Measurements from ENCODE around the gene RETREG2.
A peak's percentile ranks its signal among the peaks of the same experiment; 100 is the strongest.

The RETREG2 gene

GRCh38 chr2:219161097-219161496 lies 17.0 kb upstream of the RETREG2 start:
- Mint-ChIP-seq H3K9me3 (ENCODE audit: low read depth) (no peaks in the 10 kb centered on the region), H3K27me3 (no peaks in the 10 kb centered on the region), H3K27ac (peak overlapping the region; percentile 96), H3K4me3 (peak overlapping the region; percentile 91), H3K4me1 (ENCODE audit: low read depth) (peaks cover 13% of the 10 kb centered on the region), H3K36me3 (peaks cover 8% of the 10 kb centered on the region)

- peaks cover 13% of the 10 kb centered on the region for H3K4me1 Mint-ChIP-seq (ENCODE audit: low read depth)
- H3K4me3 Mint-ChIP-seq, result no peak overlapping the region
- H3K9me3 Mint-ChIP-seq (ENCODE audit: low read depth), result no peaks in the 10 kb centered on the region
- no peaks in the 10 kb centered on the region for H3K27me3 Mint-ChIP-seq
- peak overlapping the region; percentile 54 for H3K27ac Mint-ChIP-seq
- H3K36me3 Mint-ChIP-seq, result peaks cover 2% of the 10 kb centered on the region
Measured at GRCh38 chr2:219163156-219163555, 14.9 kb upstream of the RETREG2 start.

- Mint-ChIP-seq H3K27ac (no peak overlapping the region), H3K27me3 (no peaks in the 10 kb centered on the region), H3K36me3 (peaks cover 2% of the 10 kb centered on the region), H3K4me1 (ENCODE audit: low read depth) (peaks cover 7% of the 10 kb centered on the region), H3K4me3 (no peak overlapping the region), H3K9me3 (ENCODE audit: low read depth) (no peaks in the 10 kb centered on the region)
Measured at GRCh38 chr2:219165058-219165911, 12.8 kb upstream of the RETREG2 start.

GRCh38 chr2:219167997-219168396 lies 10.1 kb upstream of the RETREG2 start:
- H3K4me3 Mint-ChIP-seq, result no peak overlapping the region
- no peaks in the 10 kb centered on the region for H3K9me3 Mint-ChIP-seq (ENCODE audit: low read depth)
- peaks cover 8% of the 10 kb centered on the region for H3K4me1 Mint-ChIP-seq (ENCODE audit: low read depth)
- no peaks in the 10 kb centered on the region for H3K27me3 Mint-ChIP-seq
- no peak overlapping the region for H3K27ac Mint-ChIP-seq
- peaks cover under 1% of the 10 kb centered on the region for H3K36me3 Mint-ChIP-seq

GRCh38 chr2:219168526-219168925 lies 9.5 kb upstream of the RETREG2 start:
- no peak overlapping the region for H3K27ac Mint-ChIP-seq
- no peaks in the 10 kb centered on the region for H3K27me3 Mint-ChIP-seq
- no peaks in the 10 kb centered on the region for H3K9me3 Mint-ChIP-seq (ENCODE audit: low read depth)
- no peaks in the 10 kb centered on the region for H3K36me3 Mint-ChIP-seq
- H3K4me1 Mint-ChIP-seq (ENCODE audit: low read depth), result peaks cover 10% of the 10 kb centered on the region
- H3K4me3 Mint-ChIP-seq, result no peak overlapping the region

- no peak overlapping the region for H3K4me3 Mint-ChIP-seq
- H3K27ac Mint-ChIP-seq, result no peak overlapping the region
- H3K27me3 Mint-ChIP-seq, result no peaks in the 10 kb centered on the region
- peaks cover 11% of the 10 kb centered on the region for H3K4me1 Mint-ChIP-seq (ENCODE audit: low read depth)
- H3K36me3 Mint-ChIP-seq, result peaks cover 2% of the 10 kb centered on the region
- no peaks in the 10 kb centered on the region for H3K9me3 Mint-ChIP-seq (ENCODE audit: low read depth)
Measured at GRCh38 chr2:219168932-219169331, 9.1 kb upstream of the RETREG2 start.

- Mint-ChIP-seq H3K36me3 (peaks cover 6% of the 10 kb centered on the region), H3K9me3 (ENCODE audit: low read depth) (no peaks in the 10 kb centered on the region), H3K27me3 (no peaks in the 10 kb centered on the region), H3K27ac (no peak within 1 kb of the TSS), H3K4me1 (ENCODE audit: low read depth) (peaks cover 22% of the 10 kb centered on the region), H3K4me3 (no peak within 1 kb of the TSS)
Measured at GRCh38 chr2:219169930-219170654, 8.0 kb upstream of the RETREG2 start, which contains the start of gene SLC23A3. SLC23A3 (minus strand) TSS chr2:219170029; CDS start chr2:219169984, 45 bp downstream.

- no peaks in the 10 kb centered on the region for H3K9me3 Mint-ChIP-seq (ENCODE audit: low read depth)
- no peak overlapping the region for H3K4me3 Mint-ChIP-seq
- peak overlapping the region; percentile 28 for H3K27ac Mint-ChIP-seq
- peaks cover 6% of the 10 kb centered on the region for H3K36me3 Mint-ChIP-seq
- H3K4me1 Mint-ChIP-seq (ENCODE audit: low read depth), result peaks cover 30% of the 10 kb centered on the region
- H3K27me3 Mint-ChIP-seq, result no peaks in the 10 kb centered on the region
Measured at GRCh38 chr2:219171231-219171651, 6.8 kb upstream of the RETREG2 start.

- Mint-ChIP-seq H3K27me3 (no peaks in the 10 kb centered on the region), H3K4me1 (ENCODE audit: low read depth) (peaks cover 34% of the 10 kb centered on the region), H3K9me3 (ENCODE audit: low read depth) (no peaks in the 10 kb centered on the region), H3K4me3 (no peak overlapping the region), H3K36me3 (peaks cover 6% of the 10 kb centered on the region), H3K27ac (no peak overlapping the region)
Measured at GRCh38 chr2:219172231-219173154, 5.6 kb upstream of the RETREG2 start.

- H3K4me3 Mint-ChIP-seq, result no peak overlapping the region
- no peaks in the 10 kb centered on the region for H3K27me3 Mint-ChIP-seq
- H3K27ac Mint-ChIP-seq, result peak overlapping the region; percentile 34
- peaks cover 36% of the 10 kb centered on the region for H3K4me1 Mint-ChIP-seq (ENCODE audit: low read depth)
- peaks cover 6% of the 10 kb centered on the region for H3K36me3 Mint-ChIP-seq
- H3K9me3 Mint-ChIP-seq (ENCODE audit: low read depth), result no peaks in the 10 kb centered on the region
Measured at GRCh38 chr2:219173176-219173575, 4.9 kb upstream of the RETREG2 start.

GRCh38 chr2:219174146-219174545 lies 3.9 kb upstream of the RETREG2 start:
- peak overlapping the region; percentile 64 for H3K27ac Mint-ChIP-seq
- H3K9me3 Mint-ChIP-seq (ENCODE audit: low read depth), result no peaks in the 10 kb centered on the region
- H3K36me3 Mint-ChIP-seq, result peaks cover 6% of the 10 kb centered on the region
- no peaks in the 10 kb centered on the region for H3K27me3 Mint-ChIP-seq
- peaks cover 38% of the 10 kb centered on the region for H3K4me1 Mint-ChIP-seq (ENCODE audit: low read depth)
- H3K4me3 Mint-ChIP-seq, result peak overlapping the region; percentile 71

GRCh38 chr2:219174801-219175200 lies 3.3 kb upstream of the RETREG2 start:
- Mint-ChIP-seq H3K4me3 (peak overlapping the region; percentile 71), H3K27ac (peak overlapping the region; percentile 64), H3K4me1 (ENCODE audit: low read depth) (peaks cover 43% of the 10 kb centered on the region), H3K36me3 (peaks cover 6% of the 10 kb centered on the region), H3K27me3 (no peaks in the 10 kb centered on the region), H3K9me3 (ENCODE audit: low read depth) (no peaks in the 10 kb centered on the region)

GRCh38 chr2:219175486-219175885 lies 2.6 kb upstream of the RETREG2 start:
- Mint-ChIP-seq H3K27ac (peak overlapping the region; percentile 84), H3K4me3 (peak overlapping the region; percentile 88), H3K4me1 (ENCODE audit: low read depth) (peaks cover 50% of the 10 kb centered on the region), H3K9me3 (ENCODE audit: low read depth) (no peaks in the 10 kb centered on the region), H3K27me3 (no peaks in the 10 kb centered on the region), H3K36me3 (peaks cover 6% of the 10 kb centered on the region)

- H3K4me3 Mint-ChIP-seq, result peak overlapping the region; percentile 98
- H3K27ac Mint-ChIP-seq, result peak overlapping the region; percentile 84
- no peaks in the 10 kb centered on the region for H3K9me3 Mint-ChIP-seq (ENCODE audit: low read depth)
- peaks cover 6% of the 10 kb centered on the region for H3K36me3 Mint-ChIP-seq
- no peaks in the 10 kb centered on the region for H3K27me3 Mint-ChIP-seq
- peaks cover 54% of the 10 kb centered on the region for H3K4me1 Mint-ChIP-seq (ENCODE audit: low read depth)
Measured at GRCh38 chr2:219175928-219176817, 1.9 kb upstream of the RETREG2 start.
